ENCODE data around the gene ZNF536. TPM values are rescaled to one million over a fixed set of nuclear protein-coding genes. Genes with fewer than 3 reads are reported as not detected.

The ZNF536 gene
- total RNA-seq, 1 experiment from 2014 or later = not detected

GRCh38 chr19:30480097-30480496 is 107.9 kb downstream of the ZNF536 start:
- DNase-seq (no peak), ATAC-seq (no peak)
- Histone ChIP-seq H3K4me2 (ENCODE audit: low read length) (no peak overlapping the region), H3K27me3 (ENCODE audit: low read length) (no peaks in the 10 kb centered on the region), H2AFZ (ENCODE audit: low read length) (no peak overlapping the region), H3K4me3 (ENCODE audit: low read length) (no peak overlapping the region), H3K27ac (ENCODE audit: low read length) (no peak overlapping the region), H3K9ac (ENCODE audit: low read length) (no peak overlapping the region), H3K79me2 (ENCODE audit: low read length) (no peaks in the 10 kb centered on the region), H3K4me1 (ENCODE audit: insufficient read depth, low read length) (no peaks in the 10 kb centered on the region), H3F3A (ENCODE audit: low read length, unreplicated experiment) (no peaks in the 10 kb centered on the region), H3K9me2 (replicated peaks; ENCODE audit: low read length) (no peaks in the 10 kb centered on the region), H3K9me3 (ENCODE audit: low read length) (no peaks in the 10 kb centered on the region), H4K20me1 (ENCODE audit: low read length) (no peaks in the 10 kb centered on the region), H3K36me3 (ENCODE audit: low read depth, low read length) (no peaks in the 10 kb centered on the region)
- TF ChIP-seq EZH2 (IDR thresholded peaks at IDR 0.05; ENCODE audit: low read length, unreplicated experiment) (no peak), CTCF (conservative IDR thresholded peaks at IDR 0.05; ENCODE audit: low read depth, low read length) (no peak), EZH2phosphoT487 (IDR thresholded peaks at IDR 0.05; ENCODE audit: borderline replicate concordance, low read length) (no peak)
- BruUV-seq (replicated peaks) = no TSS peak
- intact Hi-C loops (cut with micrococcal nuclease) = no loop called here
- ChIA-PET CTCF (no interaction called here), POLR2A (ENCODE audit: unreplicated experiment) (no interaction called here)

DNA sequence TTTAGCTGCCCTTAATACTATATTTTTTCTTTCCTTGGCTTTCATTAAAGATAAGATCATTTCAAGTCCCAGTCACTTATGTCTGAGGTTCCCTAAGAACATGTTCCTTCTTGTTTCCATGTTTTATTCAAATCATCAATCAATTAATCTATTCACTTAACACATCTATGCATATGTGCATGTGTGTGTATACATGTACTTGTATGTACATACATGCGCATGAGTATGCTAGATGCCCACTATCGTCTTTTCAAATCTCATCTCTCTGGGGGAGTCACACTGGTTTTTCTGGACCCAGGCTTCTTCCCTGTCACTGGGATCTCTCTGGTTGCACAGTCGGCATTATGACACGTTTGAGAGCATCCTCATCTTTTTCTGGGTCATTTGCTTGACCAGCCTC is 108.9 kb downstream of the ZNF536 start:
- no peaks in the 10 kb centered on the region for H3K36me3 ChIP-seq (ENCODE audit: low read depth, low read length)
- POLR2A ChIA-PET (ENCODE audit: unreplicated experiment) = no interaction called here
- BruUV-seq (replicated peaks) = no TSS peak
- no peak overlapping the region for H3K9ac ChIP-seq (ENCODE audit: low read length)
- H3F3A ChIP-seq (ENCODE audit: low read length, unreplicated experiment) = no peaks in the 10 kb centered on the region
- no peaks in the 10 kb centered on the region for H4K20me1 ChIP-seq (ENCODE audit: low read length)
- no peaks in the 10 kb centered on the region for H3K9me2 ChIP-seq (replicated peaks; ENCODE audit: low read length)
- DNase-seq = no peak
- H3K4me2 ChIP-seq (ENCODE audit: low read length) = no peak overlapping the region
- TF ChIP-seq EZH2phosphoT487 (IDR thresholded peaks at IDR 0.05; ENCODE audit: borderline replicate concordance, low read length) = no peak
- TF ChIP-seq CTCF (conservative IDR thresholded peaks at IDR 0.05; ENCODE audit: low read depth, low read length) = no peak
- no peak for TF ChIP-seq EZH2 (IDR thresholded peaks at IDR 0.05; ENCODE audit: low read length, unreplicated experiment)
- intact Hi-C loops (cut with micrococcal nuclease) = no loop called here
- no peaks in the 10 kb centered on the region for H3K9me3 ChIP-seq (ENCODE audit: low read length)
- no peaks in the 10 kb centered on the region for H3K27me3 ChIP-seq (ENCODE audit: low read length)
- no peak overlapping the region for H3K27ac ChIP-seq (ENCODE audit: low read length)
- no peaks in the 10 kb centered on the region for H3K79me2 ChIP-seq (ENCODE audit: low read length)
- no peaks in the 10 kb centered on the region for H3K4me1 ChIP-seq (ENCODE audit: insufficient read depth, low read length)
- H2AFZ ChIP-seq (ENCODE audit: low read length) = no peak overlapping the region
- ATAC-seq = no peak
- no peak overlapping the region for H3K4me3 ChIP-seq (ENCODE audit: low read length)
- CTCF ChIA-PET = no interaction called here

DNA sequence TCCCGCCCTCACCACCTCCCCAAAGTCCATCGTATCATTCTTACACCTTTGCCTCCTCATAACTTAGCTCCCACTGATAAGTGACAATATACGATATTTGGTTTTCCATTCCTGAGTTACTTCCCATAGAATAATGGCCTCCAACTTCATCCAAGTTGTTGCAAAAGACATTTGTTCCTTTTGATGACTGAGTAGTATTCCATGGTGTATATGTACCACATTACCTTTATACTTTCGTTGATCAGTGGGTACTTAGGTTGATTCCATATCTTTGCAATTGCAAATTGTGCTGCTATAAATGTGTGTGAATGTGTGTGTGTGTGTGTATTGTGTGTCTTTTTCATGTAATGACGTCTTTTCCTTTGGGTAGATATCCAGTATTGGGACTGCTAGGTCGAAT is 109.6 kb downstream of the ZNF536 start:
- no peak overlapping the region for H3K4me3 ChIP-seq (ENCODE audit: low read length)
- H3K4me1 ChIP-seq (ENCODE audit: insufficient read depth, low read length) = no peaks in the 10 kb centered on the region
- DNase-seq = no peak
- no peaks in the 10 kb centered on the region for H3F3A ChIP-seq (ENCODE audit: low read length, unreplicated experiment)
- TF ChIP-seq CTCF (conservative IDR thresholded peaks at IDR 0.05; ENCODE audit: low read depth, low read length) (no peak), EZH2phosphoT487 (IDR thresholded peaks at IDR 0.05; ENCODE audit: borderline replicate concordance, low read length) (no peak), EZH2 (IDR thresholded peaks at IDR 0.05; ENCODE audit: low read length, unreplicated experiment) (no peak)
- ChIA-PET CTCF (no interaction called here), POLR2A (ENCODE audit: unreplicated experiment) (no interaction called here)
- no peak overlapping the region for H3K4me2 ChIP-seq (ENCODE audit: low read length)
- H3K27me3 ChIP-seq (ENCODE audit: low read length) = no peaks in the 10 kb centered on the region
- no peak for ATAC-seq
- H3K9me2 ChIP-seq (replicated peaks; ENCODE audit: low read length) = no peaks in the 10 kb centered on the region
- H3K36me3 ChIP-seq (ENCODE audit: low read depth, low read length) = no peaks in the 10 kb centered on the region
- H3K9me3 ChIP-seq (ENCODE audit: low read length) = no peaks in the 10 kb centered on the region
- no peak overlapping the region for H2AFZ ChIP-seq (ENCODE audit: low read length)
- H4K20me1 ChIP-seq (ENCODE audit: low read length) = no peaks in the 10 kb centered on the region
- intact Hi-C loops (cut with micrococcal nuclease) = no loop called here
- no peak overlapping the region for H3K27ac ChIP-seq (ENCODE audit: low read length)
- H3K9ac ChIP-seq (ENCODE audit: low read length) = no peak overlapping the region
- no TSS peak for BruUV-seq (replicated peaks)
- H3K79me2 ChIP-seq (ENCODE audit: low read length) = no peaks in the 10 kb centered on the region
